Fibroblast of upper back skin (primary cell): ENCODE results near the gene ADGRA1.

Experiments
- DNase-seq: peaks from one replicate; pipeline ENCODE4 v3.0.0-alpha.2; 2013

ADGRA1 gene

GRCh38 chr10:133180965-133181639 is 93.4 kb downstream of the ADGRA1 start:
- no peak for DNase-seq
